Gastrocnemius medialis (tissue), 4 donors: ENCODE results near the gene INS. TPM values are rescaled to one million over a fixed set of nuclear protein-coding genes. Genes with fewer than 3 reads are reported as not detected.

Source experiments
- ATAC-seq, 2 donors: fragments of 150-250 bp; one replicate each; pipeline ENCODE4 v1.9.1; 2016
- DNase-seq, 2 donors: peaks; one replicate each; pipeline ENCODE4 v3.0.0-alpha.2; 2019
- H3K27ac ChIP-seq, 4 donors: fragments of 200-600 bp; sonication (generic); 1 replicate in 1 of 4; 2 replicates in 3 of 4; pipeline ENCODE4 v1.5.1; 2016 to 2018; ENCODE audit warnings: mild to moderate bottlenecking in 2 of 4, moderate library complexity in 1 of 4
- H3K27me3 ChIP-seq, 3 donors: fragments of 200-600 bp; sonication (generic) in 2 of 3; 1 replicate in 1 of 3; 2 replicates in 2 of 3; pipeline versions ENCODE4 v1.5.1 to v1.6.0; 2016 to 2019; ENCODE audit warnings: mild to moderate bottlenecking in 1 of 3, moderate library complexity in 1 of 3
- H3K36me3 ChIP-seq, 2 donors: fragments of 200-600 bp; sonication (generic) in 1 of 2; one replicate each; pipeline ENCODE4 v1.5.1; 2017 to 2018
- H3K4me1 ChIP-seq, 2 donors: fragments of 200-600 bp; sonication (generic) in 1 of 2; one replicate each; pipeline ENCODE4 v1.5.1; 2016 to 2017; ENCODE audit warnings: mild to moderate bottlenecking in 2 of 2
- H3K4me3 ChIP-seq, 4 donors: fragments of 200-600 bp; sonication (generic) in 3 of 4; 1 replicate in 1 of 4; 2 replicates in 3 of 4; pipeline ENCODE4 v1.5.1; 2016 to 2019; ENCODE audit warnings: mild to moderate bottlenecking in 2 of 4
- H3K9me3 ChIP-seq, 3 donors: fragments of 200-600 bp; sonication (generic) in 2 of 3; 1 replicate in 1 of 3; 2 replicates in 2 of 3; pipeline ENCODE4 v1.5.1; 2016 to 2019
- POLR2A ChIP-seq, 2 donors: fragments of 450-650 bp; IDR thresholded peaks; one replicate each; pipeline ENCODE4 v1.6.1; 2017; ENCODE audit warnings: antibody characterized with exemption in 2 of 2, mild to moderate bottlenecking in 2 of 2, moderate library complexity in 2 of 2
- in situ Hi-C, 4 donors: fragments of 200-750 bp; cut with MboI; loops; one replicate each; pipeline versions ENCODE4 v1.15.0 to v1.8.0; 2017; ENCODE audit warnings: low sequenced_read_pairs in 4 of 4
- intact Hi-C: fragments of 100-400 bp; cut with DNase I; formaldehyde crosslinking; loops from one replicate; pipeline ENCODE4 v1.15.1; 2023; ENCODE audit warnings: low total_unique reads
- total RNA-seq, 4 donors: library from RNA; depleted of rRNA; stranded (reverse); fragments of >200 nt; gene quantifications; one replicate each; pipeline versions ENCODE4 v1.1.0 to v1.2.3, GENCODE V29; 2016
- TF ChIP-seq, protein P1 (sequence below), 5 experiments: fragments of 450-650 bp in 3 of 5; fragments of 200-600 bp in 2 of 5; sonication (generic) in 2 of 5; IDR thresholded peaks in 4 of 5; conservative IDR thresholded peaks in 1 of 5; 1 replicate in 4 of 5; 2 replicates in 1 of 5; pipeline ENCODE4 v1.5.1; 2016 to 2019; ENCODE audit warnings: antibody characterized with exemption in 5 of 5, mild to moderate bottlenecking in 3 of 5, moderate library complexity in 3 of 5

Gene INS
- total RNA-seq, 4 donors from 2014 or later: not detected

DNA sequence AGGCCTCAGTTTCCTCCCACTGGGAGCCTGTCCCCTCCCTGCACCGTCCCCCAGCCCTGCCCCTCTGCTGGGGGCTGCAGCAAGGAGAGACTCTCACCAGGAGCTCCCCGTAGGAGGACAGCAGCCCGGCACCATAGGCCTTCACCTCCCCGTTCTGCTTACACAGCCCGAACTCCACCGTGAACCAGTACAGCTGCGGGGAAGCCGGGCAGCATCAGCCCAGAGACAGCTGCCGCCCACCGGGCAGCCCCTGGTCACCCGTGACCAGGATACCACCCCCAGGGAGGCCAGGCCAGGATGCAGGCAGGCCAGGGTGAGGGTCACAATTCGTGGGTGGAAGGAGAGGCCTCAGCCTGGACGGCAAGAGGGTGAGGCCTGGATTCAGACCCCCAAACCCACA lies 4.6 kb upstream of the INS start:
- TF ChIP-seq POLR2A (IDR thresholded peaks at IDR 0.05): no peak
- TF ChIP-seq, protein P1, sequence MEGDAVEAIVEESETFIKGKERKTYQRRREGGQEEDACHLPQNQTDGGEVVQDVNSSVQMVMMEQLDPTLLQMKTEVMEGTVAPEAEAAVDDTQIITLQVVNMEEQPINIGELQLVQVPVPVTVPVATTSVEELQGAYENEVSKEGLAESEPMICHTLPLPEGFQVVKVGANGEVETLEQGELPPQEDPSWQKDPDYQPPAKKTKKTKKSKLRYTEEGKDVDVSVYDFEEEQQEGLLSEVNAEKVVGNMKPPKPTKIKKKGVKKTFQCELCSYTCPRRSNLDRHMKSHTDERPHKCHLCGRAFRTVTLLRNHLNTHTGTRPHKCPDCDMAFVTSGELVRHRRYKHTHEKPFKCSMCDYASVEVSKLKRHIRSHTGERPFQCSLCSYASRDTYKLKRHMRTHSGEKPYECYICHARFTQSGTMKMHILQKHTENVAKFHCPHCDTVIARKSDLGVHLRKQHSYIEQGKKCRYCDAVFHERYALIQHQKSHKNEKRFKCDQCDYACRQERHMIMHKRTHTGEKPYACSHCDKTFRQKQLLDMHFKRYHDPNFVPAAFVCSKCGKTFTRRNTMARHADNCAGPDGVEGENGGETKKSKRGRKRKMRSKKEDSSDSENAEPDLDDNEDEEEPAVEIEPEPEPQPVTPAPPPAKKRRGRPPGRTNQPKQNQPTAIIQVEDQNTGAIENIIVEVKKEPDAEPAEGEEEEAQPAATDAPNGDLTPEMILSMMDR (IDR thresholded peaks at IDR 0.05 in 4 of 5, conservative IDR thresholded peaks at IDR 0.05 in 1 of 5): no peak
- in situ Hi-C loops (loop anchor here in 2 of 4 donors (25.0 kb wide), 3 partner anchors 278 to 503 kb away; partner anchors contain the start of genes KRTAP5-6 (in 1 of the 2) and PRR33 (in 1 of the 2)), intact Hi-C loops (no loop called here)
- ATAC-seq (peak in 1 of 2 donors; percentile 15), DNase-seq (no peak)
- Histone ChIP-seq H3K4me3 (no peak overlapping the region), H3K4me1 (no peaks in the 10 kb centered on the region), H3K27me3 (peaks cover 9 to 47% (median 32%) of the 10 kb centered on the region in 3 donors), H3K36me3 (no peaks in the 10 kb centered on the region), H3K27ac (no peak overlapping the region), H3K9me3 (no peaks in the 10 kb centered on the region)

DNA sequence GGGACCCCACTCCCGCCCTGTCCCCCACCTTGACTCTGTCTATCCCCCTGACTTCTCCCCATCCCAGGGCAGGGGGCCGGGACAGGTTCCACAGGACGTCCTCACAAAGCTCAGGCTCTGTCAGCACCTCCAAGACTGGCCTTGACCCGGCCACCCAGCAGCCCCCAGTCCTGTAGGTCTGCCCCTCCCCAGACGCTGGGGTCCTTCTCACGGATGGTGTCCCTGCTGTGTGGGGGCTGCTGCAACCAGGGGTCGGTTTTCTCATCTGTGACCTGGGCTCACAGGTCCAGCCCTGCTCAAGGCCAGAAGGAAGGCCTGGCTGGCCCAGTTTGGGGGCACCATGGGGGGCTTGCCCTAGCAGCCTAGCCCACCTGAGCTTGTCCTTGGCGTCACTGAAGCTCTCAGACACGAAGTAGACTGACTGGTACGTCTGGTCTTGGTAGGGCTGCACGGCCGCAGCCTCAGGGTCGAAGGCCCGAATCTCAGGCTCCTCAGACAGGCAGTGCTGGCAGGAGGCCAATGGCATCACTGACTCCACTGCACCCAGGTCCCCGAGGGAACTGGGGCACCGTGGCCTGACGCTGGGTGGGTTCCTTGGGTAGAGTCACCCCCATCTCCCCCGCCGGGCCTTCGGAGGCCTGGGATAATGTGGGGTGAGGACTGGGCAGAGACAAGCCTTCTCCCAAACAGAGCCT lies 4.0 kb upstream of the INS start:
- Histone ChIP-seq H3K27ac (no peak overlapping the region), H3K9me3 (no peaks in the 10 kb centered on the region), H3K4me3 (no peak overlapping the region), H3K27me3 (peaks cover 9 to 47% (median 28%) of the 10 kb centered on the region in 3 donors), H3K4me1 (no peaks in the 10 kb centered on the region), H3K36me3 (no peaks in the 10 kb centered on the region)
- DNase-seq: no peak
- intact Hi-C loops: no loop called here
- no peak for ATAC-seq
- TF ChIP-seq, protein P1 (IDR thresholded peaks at IDR 0.05 in 4 of 5, conservative IDR thresholded peaks at IDR 0.05 in 1 of 5): no peak
- TF ChIP-seq POLR2A (IDR thresholded peaks at IDR 0.05): no peak
- in situ Hi-C loops: loop anchor here in 2 of 4 donors (25.0 kb wide), 3 partner anchors 278 to 503 kb away; partner anchors contain the start of genes KRTAP5-6 (in 1 of the 2) and PRR33 (in 1 of the 2)

DNA sequence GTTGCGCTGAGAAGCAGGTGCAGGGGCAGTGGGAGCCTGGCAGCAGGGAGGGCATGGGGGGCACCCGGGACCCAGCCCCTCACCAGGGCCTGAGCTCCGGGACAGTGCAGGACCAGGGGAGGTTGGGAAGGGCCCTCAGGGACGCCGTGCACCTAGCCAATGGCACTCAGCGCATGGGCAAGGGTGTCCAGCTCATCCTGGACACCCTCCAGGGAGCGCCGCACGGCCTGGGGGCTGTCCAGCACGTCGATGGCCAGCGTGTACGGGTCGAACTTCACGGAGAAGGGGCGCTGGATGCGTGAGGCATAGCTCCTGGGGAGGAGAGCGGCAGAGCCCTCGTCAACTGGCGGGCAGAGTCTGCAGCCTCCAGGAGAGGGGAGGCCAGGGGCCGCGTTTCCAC lies 3.1 kb upstream of the INS start:
- DNase-seq: no peak
- no peak for ATAC-seq
- no peak for TF ChIP-seq POLR2A (IDR thresholded peaks at IDR 0.05)
- TF ChIP-seq, protein P1 (IDR thresholded peaks at IDR 0.05 in 4 of 5, conservative IDR thresholded peaks at IDR 0.05 in 1 of 5): no peak
- in situ Hi-C loops (loop anchor here in 2 of 4 donors (25.0 kb wide), 3 partner anchors 277 to 502 kb away; partner anchors contain the start of genes KRTAP5-6 (in 1 of the 2) and PRR33 (in 1 of the 2)), intact Hi-C loops (no loop called here)
- H3K9me3 ChIP-seq: no peaks in the 10 kb centered on the region
- H3K27ac ChIP-seq: no peak overlapping the region
- no peak overlapping the region for H3K4me3 ChIP-seq
- H3K4me1 ChIP-seq: no peaks in the 10 kb centered on the region
- H3K36me3 ChIP-seq: no peaks in the 10 kb centered on the region
- peaks cover 7 to 38% (median 20%) of the 10 kb centered on the region in 3 donors for H3K27me3 ChIP-seq

DNA sequence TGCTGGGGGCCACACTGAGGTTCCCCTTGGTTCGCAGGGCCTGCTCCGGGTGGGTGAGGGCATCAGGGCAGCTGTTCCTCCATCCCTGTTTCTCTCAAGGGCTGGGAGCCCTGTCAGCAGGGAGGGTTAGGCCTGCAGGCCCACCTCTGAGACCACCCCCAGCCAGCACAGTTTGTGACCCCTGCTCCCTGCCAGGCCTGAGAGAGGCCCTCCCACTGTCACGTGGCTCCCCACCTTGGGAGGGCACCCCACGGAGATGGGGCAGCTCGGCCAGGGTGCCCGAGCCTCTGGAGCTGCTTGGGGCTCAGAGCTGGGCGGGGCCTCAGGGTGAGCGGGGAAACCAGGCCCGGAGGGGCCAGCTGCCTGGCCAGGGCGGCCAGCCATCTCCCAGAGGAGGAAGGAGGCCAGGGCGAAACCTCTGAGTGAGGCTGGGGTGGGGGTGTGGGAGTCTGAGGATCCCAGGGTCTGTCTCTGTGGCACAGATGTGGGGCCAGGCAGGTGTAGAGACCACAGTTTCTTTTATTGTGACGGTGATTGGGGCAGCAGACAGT lies 2.5 kb upstream of the INS start:
- H3K27ac ChIP-seq: no peak overlapping the region
- no peak overlapping the region for H3K4me3 ChIP-seq
- ATAC-seq (no peak), DNase-seq (no peak)
- H3K9me3 ChIP-seq: no peaks in the 10 kb centered on the region
- H3K36me3 ChIP-seq: no peaks in the 10 kb centered on the region
- intact Hi-C loops: no loop called here
- H3K4me1 ChIP-seq: no peaks in the 10 kb centered on the region
- H3K27me3 ChIP-seq: peaks cover 7 to 32% (median 20%) of the 10 kb centered on the region in 3 donors
- in situ Hi-C loops: loop anchor here in 2 of 4 donors (25.0 kb wide), 3 partner anchors 276 to 501 kb away; partner anchors contain the start of genes KRTAP5-6 (in 1 of the 2) and PRR33 (in 1 of the 2)
- TF ChIP-seq POLR2A (IDR thresholded peaks at IDR 0.05): no peak
- TF ChIP-seq, protein P1 (IDR thresholded peaks at IDR 0.05 in 4 of 5, conservative IDR thresholded peaks at IDR 0.05 in 1 of 5): no peak
